ENCODE measurements around the gene LMNTD2. TPM values are rescaled to one million over a fixed set of nuclear protein-coding genes. Genes with fewer than 3 reads are reported as not detected.
A peak's percentile ranks its signal among the peaks of the same experiment; 100 is the strongest.
"Not testable (repeated sequence)": the region's sequence is repeated elsewhere in the genome, so short reads cannot be mapped to it uniquely, and the experiment has no call there.

Gene LMNTD2
- total RNA-seq, 1 experiment from 2014 or later, result 1.4 TPM

DNA sequence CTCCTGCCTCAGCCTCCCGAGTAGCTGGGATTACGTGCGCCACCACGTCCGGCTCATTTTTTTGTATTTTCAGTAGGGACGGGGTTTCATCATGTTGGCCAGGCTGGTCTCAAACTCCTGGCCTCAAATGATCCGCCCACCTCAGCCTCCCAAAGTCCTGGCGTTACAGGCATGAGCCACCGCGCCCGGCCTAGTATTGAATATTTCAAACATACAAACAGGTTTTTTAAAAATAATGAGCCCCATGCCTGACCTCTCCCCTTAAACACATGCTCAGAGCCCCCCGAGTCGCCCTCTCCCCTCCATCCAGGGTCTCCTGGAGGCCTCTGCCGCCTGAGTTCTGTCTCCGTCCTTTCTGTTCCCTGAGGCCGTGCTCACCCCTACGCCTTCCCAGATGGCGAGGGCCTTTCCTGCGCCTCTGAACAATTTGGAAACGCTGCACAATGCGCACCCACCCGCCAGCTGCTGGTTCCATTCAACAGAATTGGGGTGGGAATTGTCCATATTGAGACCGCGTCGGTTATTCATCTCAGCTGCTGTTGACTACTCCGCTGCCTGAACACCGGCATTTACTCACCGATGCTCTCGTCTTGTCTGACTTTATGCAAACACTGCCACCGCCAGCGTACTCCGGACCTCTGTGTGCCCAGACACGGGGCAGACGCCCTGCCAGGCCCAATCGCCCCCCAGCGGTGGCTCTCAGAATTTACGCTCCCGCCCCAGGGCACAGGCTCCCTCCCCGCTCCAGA, 39.9 kb downstream of the LMNTD2 start:
- TF ChIP-seq, protein P1, sequence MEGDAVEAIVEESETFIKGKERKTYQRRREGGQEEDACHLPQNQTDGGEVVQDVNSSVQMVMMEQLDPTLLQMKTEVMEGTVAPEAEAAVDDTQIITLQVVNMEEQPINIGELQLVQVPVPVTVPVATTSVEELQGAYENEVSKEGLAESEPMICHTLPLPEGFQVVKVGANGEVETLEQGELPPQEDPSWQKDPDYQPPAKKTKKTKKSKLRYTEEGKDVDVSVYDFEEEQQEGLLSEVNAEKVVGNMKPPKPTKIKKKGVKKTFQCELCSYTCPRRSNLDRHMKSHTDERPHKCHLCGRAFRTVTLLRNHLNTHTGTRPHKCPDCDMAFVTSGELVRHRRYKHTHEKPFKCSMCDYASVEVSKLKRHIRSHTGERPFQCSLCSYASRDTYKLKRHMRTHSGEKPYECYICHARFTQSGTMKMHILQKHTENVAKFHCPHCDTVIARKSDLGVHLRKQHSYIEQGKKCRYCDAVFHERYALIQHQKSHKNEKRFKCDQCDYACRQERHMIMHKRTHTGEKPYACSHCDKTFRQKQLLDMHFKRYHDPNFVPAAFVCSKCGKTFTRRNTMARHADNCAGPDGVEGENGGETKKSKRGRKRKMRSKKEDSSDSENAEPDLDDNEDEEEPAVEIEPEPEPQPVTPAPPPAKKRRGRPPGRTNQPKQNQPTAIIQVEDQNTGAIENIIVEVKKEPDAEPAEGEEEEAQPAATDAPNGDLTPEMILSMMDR (conservative IDR thresholded peaks at IDR 0.05; ENCODE audit: low read depth, low read length), result no peak
- TF ChIP-seq EZH2phosphoT487 (IDR thresholded peaks at IDR 0.05; ENCODE audit: borderline replicate concordance, low read length) (no peak), EZH2 (IDR thresholded peaks at IDR 0.05; ENCODE audit: low read length, unreplicated experiment) (no peak)
- CTCF ChIA-PET, result no interaction called here
- POLR2A ChIA-PET (ENCODE audit: unreplicated experiment), result no interaction called here

DNA sequence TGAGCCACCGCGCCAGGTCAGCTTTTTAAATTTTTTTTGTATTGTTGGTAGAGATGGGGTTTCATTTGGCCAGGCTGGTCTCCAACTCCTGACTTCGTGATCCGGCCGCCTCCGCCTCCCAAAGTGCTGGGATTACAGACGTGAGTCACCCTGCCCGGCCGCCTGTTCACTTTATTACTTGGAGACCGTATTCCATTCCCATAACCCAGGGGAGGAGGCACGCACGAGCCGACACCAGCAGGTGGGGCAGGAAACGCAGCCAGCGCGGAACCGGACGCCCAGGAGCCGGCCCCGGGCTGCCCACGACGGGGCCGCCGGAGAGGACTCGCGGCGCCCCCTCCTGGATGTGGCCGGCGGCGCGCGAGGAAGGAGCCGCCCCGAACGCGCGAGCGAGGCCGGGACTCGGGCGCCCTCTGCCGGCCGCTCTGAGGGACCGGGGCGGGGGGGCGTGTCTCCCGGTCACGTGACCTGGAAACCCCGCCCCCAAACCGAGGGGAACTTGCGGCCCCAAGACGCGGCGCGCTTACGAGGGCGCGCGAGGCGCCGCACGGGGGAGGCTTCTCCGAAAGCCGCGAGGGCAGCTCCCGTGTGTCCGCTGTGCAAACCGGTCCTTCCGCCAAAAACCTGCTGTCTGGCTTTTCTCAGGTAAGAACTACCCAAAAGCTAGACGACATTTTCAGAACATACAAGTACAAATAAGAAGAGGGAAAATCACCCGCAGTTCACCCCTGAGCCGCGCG, 41.9 kb downstream of the LMNTD2 start:
- POLR2A ChIA-PET (ENCODE audit: unreplicated experiment), result no interaction called here

More for the DNA sequence above, 39.9 kb downstream of the LMNTD2 start:
- H2AFZ ChIP-seq (ENCODE audit: low read length), result no peak overlapping the region
- H3K9me2 ChIP-seq (replicated peaks; ENCODE audit: low read length), result no peaks in the 10 kb centered on the region
- no TSS peak for BruUV-seq (replicated peaks)
- no peak overlapping the region for H3K4me2 ChIP-seq (ENCODE audit: low read length)
- H3K9ac ChIP-seq (ENCODE audit: low read length), result no peak overlapping the region
- no peaks in the 10 kb centered on the region for H3K27me3 ChIP-seq (ENCODE audit: low read length)
- no peak for DNase-seq
- no peak for ATAC-seq
- H3K9me3 ChIP-seq (ENCODE audit: low read length), result no peaks in the 10 kb centered on the region
- H3K36me3 ChIP-seq (ENCODE audit: low read depth, low read length), result 0 out of 2 replicates have a peak, but pooled peaks cover 2% of the 10 kb centered on the region
- no peak overlapping the region for H3K4me3 ChIP-seq (ENCODE audit: low read length)
- no peaks in the 10 kb centered on the region for H3K4me1 ChIP-seq (ENCODE audit: insufficient read depth, low read length)
- intact Hi-C loops (cut with micrococcal nuclease), result no loop called here
- no peaks in the 10 kb centered on the region for H3F3A ChIP-seq (ENCODE audit: low read length, unreplicated experiment)
- no peak overlapping the region for H3K27ac ChIP-seq (ENCODE audit: low read length)
- H3K79me2 ChIP-seq (ENCODE audit: low read length), result no peaks in the 10 kb centered on the region
- no peaks in the 10 kb centered on the region for H4K20me1 ChIP-seq (ENCODE audit: low read length)

DNA sequence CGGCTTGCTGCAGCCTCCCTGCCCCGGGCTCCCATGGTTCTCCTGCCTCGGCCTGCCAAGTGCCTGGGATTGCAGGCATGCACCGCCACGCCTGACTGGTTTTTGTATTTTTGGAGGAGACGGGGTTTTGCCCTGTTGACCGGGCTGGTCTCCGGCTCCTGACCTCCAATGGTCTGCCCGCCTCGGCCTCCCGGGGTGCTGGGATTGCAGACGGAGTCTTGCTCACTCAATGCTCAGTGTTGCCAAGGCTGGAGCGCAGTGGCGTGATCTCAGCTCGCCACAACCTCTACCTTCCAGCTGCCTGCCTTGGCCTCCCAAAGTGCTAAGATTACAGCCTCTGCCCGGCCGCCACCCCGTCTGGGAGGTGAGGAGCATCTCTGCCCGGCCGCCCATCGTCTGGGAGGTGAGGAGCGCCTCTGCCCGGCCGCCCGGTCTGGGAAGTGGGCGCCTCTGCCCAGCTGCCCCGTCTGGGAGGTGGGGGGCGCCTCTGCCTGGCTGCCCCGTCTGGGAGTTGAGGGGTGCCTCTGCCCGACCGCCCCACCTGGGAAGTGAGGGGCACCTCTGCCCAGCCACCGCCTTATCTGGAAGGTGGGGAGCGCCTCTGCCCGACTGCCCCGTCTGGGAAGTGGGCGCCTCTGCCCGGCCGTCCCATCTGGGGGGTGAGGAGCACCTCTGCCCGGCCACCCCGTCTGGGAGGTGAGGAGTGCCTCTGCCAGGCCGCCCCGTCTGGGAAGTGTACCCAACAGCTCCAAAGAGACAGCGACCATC, 43.4 kb downstream of the LMNTD2 start:
- CTCF ChIA-PET; H2AFZ ChIP-seq (ENCODE audit: low read length); H3K4me3 ChIP-seq (ENCODE audit: low read length); H3K4me1 ChIP-seq (ENCODE audit: insufficient read depth, low read length); H3F3A ChIP-seq (ENCODE audit: low read length, unreplicated experiment); POLR2A ChIA-PET (ENCODE audit: unreplicated experiment); H3K36me3 ChIP-seq (ENCODE audit: low read depth, low read length); BruUV-seq (replicated peaks); H3K79me2 ChIP-seq (ENCODE audit: low read length); H3K27ac ChIP-seq (ENCODE audit: low read length); H3K9ac ChIP-seq (ENCODE audit: low read length); H4K20me1 ChIP-seq (ENCODE audit: low read length); H3K4me2 ChIP-seq (ENCODE audit: low read length); H3K9me2 ChIP-seq (replicated peaks; ENCODE audit: low read length); DNase-seq; intact Hi-C loops (cut with micrococcal nuclease); ATAC-seq; H3K27me3 ChIP-seq (ENCODE audit: low read length); H3K9me3 ChIP-seq (ENCODE audit: low read length): not testable (repeated sequence)

More for the DNA sequence above, 41.9 kb downstream of the LMNTD2 start:
- Histone ChIP-seq H3K9me3 (ENCODE audit: low read length) (no peaks in the 10 kb centered on the region), H3K4me1 (ENCODE audit: insufficient read depth, low read length) (no peaks in the 10 kb centered on the region), H3K9ac (ENCODE audit: low read length) (no peak overlapping the region), H3K9me2 (replicated peaks; ENCODE audit: low read length) (no peaks in the 10 kb centered on the region), H2AFZ (ENCODE audit: low read length) (peak overlapping the region; percentile 63; the same call in 1 of the 2 replicates), H3K27me3 (ENCODE audit: low read length) (no peaks in the 10 kb centered on the region), H3K4me2 (ENCODE audit: low read length) (no peak overlapping the region), H3F3A (ENCODE audit: low read length, unreplicated experiment) (no peaks in the 10 kb centered on the region), H3K27ac (ENCODE audit: low read length) (peak overlapping the region; percentile 51), H3K79me2 (ENCODE audit: low read length) (no peaks in the 10 kb centered on the region), H3K4me3 (ENCODE audit: low read length) (no peak overlapping the region), H4K20me1 (ENCODE audit: low read length) (no peaks in the 10 kb centered on the region), H3K36me3 (ENCODE audit: low read depth, low read length) (peaks cover 2% of the 10 kb centered on the region; the same call in 1 of the 2 replicates)
- CTCF ChIA-PET, result interaction anchor here (0.6 to 0.8 kb wide), 6 partner anchors 12 to 111 kb away, joined by 3 to 7 read pairs (median 3); partner anchors contain the start of gene PTDSS2
- BruUV-seq (replicated peaks), result no TSS peak
- intact Hi-C loops (cut with micrococcal nuclease), result loop anchor here (1.0 kb wide), 1 partner anchor 11 kb away; the partner anchor contains the start of gene RNH1
- DNase-seq, result peak; percentile 95
- peak; percentile 100 for ATAC-seq
- TF ChIP-seq, protein P1 (conservative IDR thresholded peaks at IDR 0.05; ENCODE audit: low read depth, low read length), result peak; percentile 91
- TF ChIP-seq EZH2 (IDR thresholded peaks at IDR 0.05; ENCODE audit: low read length, unreplicated experiment), result no peak
- TF ChIP-seq EZH2phosphoT487 (IDR thresholded peaks at IDR 0.05; ENCODE audit: borderline replicate concordance, low read length), result 0 out of 2 replicates have a peak, but pooled peaks have one; percentile 49
